Measurements from ENCODE around the gene DNER. TPM values are rescaled to one million over a fixed set of nuclear protein-coding genes. Genes with fewer than 3 reads are reported as not detected.
"Not testable (repeated sequence)": the region's sequence is repeated elsewhere in the genome, so short reads cannot be mapped to it uniquely, and the experiment has no call there.

DNER gene
- total RNA-seq, 4 donors from 2014 or later, result 0.31 to 13.3 (median 6.3) TPM

DNA sequence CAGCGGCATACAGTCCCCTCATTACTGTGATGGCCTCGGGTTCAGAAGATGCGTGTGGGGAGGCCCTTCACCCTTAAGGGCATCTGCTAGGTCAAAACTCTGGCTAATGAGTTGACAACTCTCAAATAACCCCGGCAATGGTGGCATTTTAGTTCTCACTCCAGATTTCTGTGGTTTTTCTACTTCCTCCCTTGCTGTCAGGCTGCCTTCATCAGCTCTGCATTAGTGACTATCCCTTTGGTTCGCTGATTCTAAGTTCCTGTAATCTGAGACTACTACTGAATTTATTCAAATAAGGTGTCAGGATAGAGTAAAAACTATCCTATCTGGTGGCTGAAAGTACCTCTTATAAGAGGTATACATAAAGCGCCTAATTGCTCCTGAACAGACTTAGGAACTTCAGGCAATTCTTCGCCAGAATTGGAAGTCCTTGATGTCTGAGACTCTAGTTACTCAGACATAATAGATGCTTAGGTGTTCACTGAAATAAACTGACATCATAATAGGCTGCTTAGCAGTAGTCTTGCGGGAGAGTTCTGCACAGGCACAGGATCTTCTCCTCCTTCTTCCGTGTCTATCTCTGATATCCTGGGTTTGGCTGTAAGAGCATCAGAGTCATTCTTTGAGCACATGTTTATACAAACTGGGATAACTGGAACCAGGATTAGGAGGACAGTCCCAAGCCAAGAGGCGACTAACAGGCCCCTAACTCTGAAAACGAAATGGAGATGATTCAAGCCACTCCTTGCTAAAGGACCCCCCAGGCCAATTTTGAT lies 194.5 kb downstream of the DNER start:
- H3K27ac ChIP-seq, result peak overlapping the region in 1 of 4 donors; percentile 11
- H3K36me3 ChIP-seq, result no peaks in the 10 kb centered on the region
- H3K4me3 ChIP-seq, result no peak overlapping the region
- H3K4me1 ChIP-seq, result peaks cover 0 to 9% (median 0%) of the 10 kb centered on the region in 3 donors
- 71 to 77% methylated on average over 11 of the region's 11 CpGs for WGBS, 2 donors (ENCODE audit: low coverage in 1 of 2)
- no peak for ATAC-seq
- no peaks in the 10 kb centered on the region for H3K9me3 ChIP-seq
- TF ChIP-seq EP300 (IDR thresholded peaks at IDR 0.05) (no peak), POLR2AphosphoS5 (IDR thresholded peaks at IDR 0.05) (no peak), POLR2A (IDR thresholded peaks at IDR 0.05) (no peak)
- TF ChIP-seq, protein P1, sequence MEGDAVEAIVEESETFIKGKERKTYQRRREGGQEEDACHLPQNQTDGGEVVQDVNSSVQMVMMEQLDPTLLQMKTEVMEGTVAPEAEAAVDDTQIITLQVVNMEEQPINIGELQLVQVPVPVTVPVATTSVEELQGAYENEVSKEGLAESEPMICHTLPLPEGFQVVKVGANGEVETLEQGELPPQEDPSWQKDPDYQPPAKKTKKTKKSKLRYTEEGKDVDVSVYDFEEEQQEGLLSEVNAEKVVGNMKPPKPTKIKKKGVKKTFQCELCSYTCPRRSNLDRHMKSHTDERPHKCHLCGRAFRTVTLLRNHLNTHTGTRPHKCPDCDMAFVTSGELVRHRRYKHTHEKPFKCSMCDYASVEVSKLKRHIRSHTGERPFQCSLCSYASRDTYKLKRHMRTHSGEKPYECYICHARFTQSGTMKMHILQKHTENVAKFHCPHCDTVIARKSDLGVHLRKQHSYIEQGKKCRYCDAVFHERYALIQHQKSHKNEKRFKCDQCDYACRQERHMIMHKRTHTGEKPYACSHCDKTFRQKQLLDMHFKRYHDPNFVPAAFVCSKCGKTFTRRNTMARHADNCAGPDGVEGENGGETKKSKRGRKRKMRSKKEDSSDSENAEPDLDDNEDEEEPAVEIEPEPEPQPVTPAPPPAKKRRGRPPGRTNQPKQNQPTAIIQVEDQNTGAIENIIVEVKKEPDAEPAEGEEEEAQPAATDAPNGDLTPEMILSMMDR (IDR thresholded peaks at IDR 0.05), result no peak
- no peaks in the 10 kb centered on the region for H3K27me3 ChIP-seq

DNA sequence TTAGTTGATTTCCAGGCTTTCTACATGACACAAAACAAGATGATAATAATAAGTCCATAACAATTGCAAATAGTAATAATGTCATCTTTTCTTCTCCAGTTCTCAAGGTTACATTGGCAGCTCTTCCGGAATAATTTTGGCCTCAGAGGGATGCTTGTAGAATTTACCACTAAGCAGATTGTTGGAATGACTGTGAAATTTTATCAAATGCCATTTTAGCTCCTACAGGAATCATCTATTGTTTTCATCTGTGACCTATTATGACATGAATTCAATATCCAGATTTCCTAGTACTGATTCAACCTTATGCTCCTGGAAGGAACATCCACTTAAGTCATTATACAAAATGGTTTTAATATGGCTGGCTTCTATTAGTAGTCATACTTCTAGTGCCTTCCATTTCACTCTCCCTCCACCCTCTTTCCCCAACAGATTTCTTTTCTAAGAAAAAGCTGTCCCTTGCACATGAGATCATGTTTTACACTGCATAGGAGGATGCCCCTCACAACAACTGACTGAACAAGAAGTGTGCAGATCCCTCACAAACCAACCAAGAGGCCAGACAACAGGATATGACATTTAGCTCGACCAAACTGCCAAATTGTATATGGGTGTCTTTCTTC lies 200.0 kb downstream of the DNER start:
- WGBS, 2 donors (ENCODE audit: low coverage in 1 of 2), result 60 to 61% methylated on average over 2 of the region's 2 CpGs
- Histone ChIP-seq H3K36me3 (no peaks in the 10 kb centered on the region), H3K27ac (no peak overlapping the region), H3K4me3 (no peak overlapping the region), H3K4me1 (no peaks in the 10 kb centered on the region), H3K9me3 (no peaks in the 10 kb centered on the region), H3K27me3 (no peaks in the 10 kb centered on the region)
- TF ChIP-seq POLR2AphosphoS5 (IDR thresholded peaks at IDR 0.05), result no peak
- TF ChIP-seq EP300 (IDR thresholded peaks at IDR 0.05), result no peak
- no peak for TF ChIP-seq POLR2A (IDR thresholded peaks at IDR 0.05)
- TF ChIP-seq, protein P1 (IDR thresholded peaks at IDR 0.05), result no peak
- no peak for ATAC-seq

DNA sequence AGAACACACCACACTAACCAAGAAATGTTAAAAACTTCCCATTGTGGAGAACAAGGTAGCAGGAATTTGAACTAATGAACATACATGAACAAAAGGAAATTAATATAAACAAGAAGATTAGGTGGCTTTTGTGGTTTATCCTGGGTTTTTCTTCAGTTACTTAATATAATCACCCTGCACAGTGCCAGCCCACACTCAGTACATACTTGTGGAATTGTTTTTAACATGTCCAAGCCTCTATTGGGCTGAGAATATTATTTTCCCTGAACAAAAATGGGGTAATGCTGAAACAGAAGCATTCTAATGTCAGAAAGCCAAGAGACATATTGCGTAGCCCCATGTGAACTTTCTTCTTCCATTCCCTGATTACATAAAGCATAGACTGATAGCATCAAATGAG lies 202.8 kb downstream of the DNER start:
- 100% methylated on average over 1 of the region's 1 CpG for WGBS, 2 donors (ENCODE audit: low coverage in 1 of 2)
- H3K4me1 ChIP-seq, result no peaks in the 10 kb centered on the region
- H3K9me3 ChIP-seq, result no peaks in the 10 kb centered on the region
- H3K27me3 ChIP-seq, result no peaks in the 10 kb centered on the region
- H3K36me3 ChIP-seq, result no peaks in the 10 kb centered on the region
- ATAC-seq, result no peak
- TF ChIP-seq, protein P1 (IDR thresholded peaks at IDR 0.05), result no peak
- TF ChIP-seq EP300 (IDR thresholded peaks at IDR 0.05) (no peak), POLR2AphosphoS5 (IDR thresholded peaks at IDR 0.05) (no peak), POLR2A (IDR thresholded peaks at IDR 0.05) (no peak)
- no peak overlapping the region for H3K27ac ChIP-seq
- H3K4me3 ChIP-seq, result no peak overlapping the region

DNA sequence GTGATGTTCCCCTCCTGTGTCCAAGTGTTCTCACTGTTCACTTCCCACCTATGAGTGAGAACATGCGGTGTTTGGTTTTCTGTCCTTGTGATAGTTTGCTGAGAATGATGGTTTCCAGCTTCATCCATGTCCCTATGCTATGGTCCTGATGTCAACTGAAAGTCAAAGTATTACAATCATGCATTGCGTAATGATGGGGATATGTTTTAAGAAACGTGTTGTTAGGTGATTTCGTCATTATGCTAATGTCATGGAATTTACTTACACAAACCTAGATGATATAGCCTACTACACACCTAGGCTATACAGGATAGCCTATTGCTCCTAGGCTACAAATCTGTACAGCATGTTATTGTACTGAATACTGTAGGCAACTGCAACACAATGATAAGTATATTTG lies 207.7 kb downstream of the DNER start:
- not testable (repeated sequence) for H3K27me3 ChIP-seq, H3K4me1 ChIP-seq, H3K4me3 ChIP-seq, H3K36me3 ChIP-seq, H3K9me3 ChIP-seq, ATAC-seq, H3K27ac ChIP-seq
- 52 to 84% methylated on average over 2 to 4 of the region's 4 CpGs for WGBS, 2 donors (ENCODE audit: low coverage in 1 of 2)

DNA sequence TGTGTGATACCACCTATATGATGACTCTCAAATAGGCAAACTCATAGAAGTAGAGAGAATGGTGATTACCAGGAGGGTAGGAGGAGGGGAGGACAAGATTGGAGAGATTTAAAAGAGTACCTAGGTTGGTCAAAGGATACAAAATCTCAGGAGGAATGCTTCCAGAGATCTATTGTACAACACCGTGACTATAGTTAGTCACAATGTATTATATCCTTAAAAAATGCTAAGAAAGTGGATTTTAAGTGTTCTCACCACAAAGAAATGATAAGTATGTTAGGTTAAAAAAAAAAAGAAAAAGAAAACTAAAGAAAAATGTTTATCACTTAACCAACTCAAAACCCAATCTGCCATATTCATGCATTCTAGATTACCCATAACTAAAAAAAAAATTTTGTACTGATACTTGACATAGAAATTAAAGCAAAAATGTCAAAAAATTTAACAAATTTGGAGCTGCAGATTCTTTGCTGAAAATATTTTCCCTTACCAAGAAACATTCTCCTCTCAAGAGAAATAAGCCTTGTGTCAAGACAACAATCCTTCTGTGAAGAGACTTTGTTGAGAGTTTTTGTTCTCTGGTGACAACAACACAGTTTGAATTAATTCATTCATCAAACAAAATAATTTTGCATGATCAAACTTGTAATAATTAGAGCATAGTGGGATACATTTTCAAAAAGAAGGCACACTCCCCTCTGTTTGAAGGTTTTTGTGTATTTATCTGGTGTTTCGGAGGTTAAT lies 213.1 kb downstream of the DNER start:
- no peak for TF ChIP-seq POLR2AphosphoS5 (IDR thresholded peaks at IDR 0.05)
- TF ChIP-seq POLR2A (IDR thresholded peaks at IDR 0.05), result no peak
- TF ChIP-seq EP300 (IDR thresholded peaks at IDR 0.05), result no peak
- TF ChIP-seq, protein P1 (IDR thresholded peaks at IDR 0.05), result no peak
- Histone ChIP-seq H3K27me3 (no peaks in the 10 kb centered on the region), H3K4me3 (no peak overlapping the region), H3K4me1 (no peaks in the 10 kb centered on the region), H3K36me3 (no peaks in the 10 kb centered on the region), H3K27ac (no peak overlapping the region), H3K9me3 (peaks cover 0 to 6% (median 0%) of the 10 kb centered on the region in 3 donors)
- no peak for ATAC-seq
- WGBS, 2 donors (ENCODE audit: low coverage in 1 of 2), result 87 to 92% methylated on average over 2 of the region's 2 CpGs
